Measurements from ENCODE around the gene FNBP1L.
A peak's percentile ranks its signal among the peaks of the same experiment; 100 is the strongest.

FNBP1L gene

DNA sequence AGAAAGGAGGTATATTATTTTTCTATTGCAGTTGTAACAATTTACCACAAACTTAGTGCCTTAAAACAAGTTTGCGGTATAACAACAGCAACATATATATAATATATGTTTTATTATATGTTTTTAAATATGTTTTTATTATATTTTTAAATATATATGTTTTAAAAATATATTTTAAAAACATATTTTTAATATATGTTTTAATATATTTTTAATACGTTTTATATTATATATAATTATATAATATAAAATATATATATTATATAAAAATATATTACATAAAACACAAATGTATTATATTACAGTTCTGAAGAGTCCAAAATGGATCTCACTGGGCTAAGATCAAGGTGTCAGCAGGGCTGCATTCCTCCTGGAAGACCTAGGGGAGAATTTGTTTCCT is 27.5 kb upstream of the FNBP1L start:
- no peak for DNase-seq
- Histone ChIP-seq H3K14ac (ENCODE audit: low read length) (no peak overlapping the region), H2AK5ac (ENCODE audit: low read length) (no peak overlapping the region), H3K27me3 (ENCODE audit: insufficient read depth, low read length) (no peaks in the 10 kb centered on the region), H4K8ac (ENCODE audit: low read depth, low read length) (no peak overlapping the region), H2BK12ac (ENCODE audit: low read length) (no peak overlapping the region), H2BK120ac (ENCODE audit: insufficient read depth, low read length, poor library complexity) (no peak overlapping the region), H2AFZ (ENCODE audit: insufficient read depth, low read length, poor library complexity) (no peak overlapping the region), H3K79me2 (ENCODE audit: control insufficient read depth, insufficient read depth, low read length, poor library complexity) (no peaks in the 10 kb centered on the region), H3K9me3 (ENCODE audit: insufficient read depth, low read depth, low read length) (peaks cover 1% of the 10 kb centered on the region), H3K9ac (ENCODE audit: low read length) (no peak overlapping the region), H3K36me3 (ENCODE audit: control insufficient read depth in 1 of 2, insufficient read depth in 2 of 2, low read length in 2 of 2) (no peaks in the 10 kb centered on the region), H3K27ac (ENCODE audit: low read depth, low read length) (no peak overlapping the region), H3K4me1 (ENCODE audit: control insufficient read depth in 1 of 2, insufficient read depth in 2 of 2, low read length in 2 of 2) (no peaks in the 10 kb centered on the region), H3K4ac (ENCODE audit: low read depth, low read length) (no peak overlapping the region), H3K79me1 (ENCODE audit: low read length) (no peaks in the 10 kb centered on the region), H3K18ac (ENCODE audit: low read length) (no peak overlapping the region), H3K4me3 (ENCODE audit: low read depth, low read length) (no peak overlapping the region), H3K23ac (ENCODE audit: low read length) (no peak overlapping the region), H3K4me2 (ENCODE audit: low read length) (no peak overlapping the region), H4K91ac (ENCODE audit: low read depth, low read length) (no peak overlapping the region), H2BK5ac (ENCODE audit: low read depth, low read length, poor library complexity) (no peak overlapping the region), H4K12ac (ENCODE audit: low read depth, low read length) (no peak overlapping the region)
- no CpG with 5 or more reads among the region's 2 CpGs for WGBS (ENCODE audit: extremely low coverage, insufficient coverage, insufficient read length)

- Histone ChIP-seq H3K27me3 (ENCODE audit: insufficient read depth, low read length) (no peaks in the 10 kb centered on the region), H3K4me2 (ENCODE audit: low read length) (no peak overlapping the region), H2AFZ (ENCODE audit: insufficient read depth, low read length, poor library complexity) (no peak overlapping the region), H3K4me1 (ENCODE audit: control insufficient read depth in 1 of 2, insufficient read depth in 2 of 2, low read length in 2 of 2) (no peaks in the 10 kb centered on the region), H2BK5ac (ENCODE audit: low read depth, low read length, poor library complexity) (no peak overlapping the region), H3K27ac (ENCODE audit: low read depth, low read length) (no peak overlapping the region), H3K18ac (ENCODE audit: low read length) (no peak overlapping the region), H3K79me2 (ENCODE audit: control insufficient read depth, insufficient read depth, low read length, poor library complexity) (no peaks in the 10 kb centered on the region), H3K9me3 (ENCODE audit: insufficient read depth, low read depth, low read length) (peaks cover 14% of the 10 kb centered on the region), H3K4ac (ENCODE audit: low read depth, low read length) (no peak overlapping the region), H4K8ac (ENCODE audit: low read depth, low read length) (no peak overlapping the region), H4K91ac (ENCODE audit: low read depth, low read length) (no peak overlapping the region), H2BK120ac (ENCODE audit: insufficient read depth, low read length, poor library complexity) (no peak overlapping the region), H2AK5ac (ENCODE audit: low read length) (no peak overlapping the region), H3K9ac (ENCODE audit: low read length) (no peak overlapping the region), H3K14ac (ENCODE audit: low read length) (no peak overlapping the region), H4K12ac (ENCODE audit: low read depth, low read length) (no peak overlapping the region), H3K23ac (ENCODE audit: low read length) (no peak overlapping the region), H3K4me3 (ENCODE audit: low read depth, low read length) (peak overlapping the region; percentile 35), H3K36me3 (ENCODE audit: control insufficient read depth in 1 of 2, insufficient read depth in 2 of 2, low read length in 2 of 2) (no peaks in the 10 kb centered on the region), H3K79me1 (ENCODE audit: low read length) (no peaks in the 10 kb centered on the region), H2BK12ac (ENCODE audit: low read length) (no peak overlapping the region)
- no peak for DNase-seq
- no CpG with 5 or more reads among the region's 2 CpGs for WGBS (ENCODE audit: extremely low coverage, insufficient coverage, insufficient read length)
Observed at GRCh38 chr1:93426181-93426580, 21.7 kb upstream of the FNBP1L start.

GRCh38 chr1:93427656-93428055 is 20.3 kb upstream of the FNBP1L start:
- H3K14ac ChIP-seq (ENCODE audit: low read length) = no peak overlapping the region
- no peak overlapping the region for H3K23ac ChIP-seq (ENCODE audit: low read length)
- peaks cover 14% of the 10 kb centered on the region for H3K9me3 ChIP-seq (ENCODE audit: insufficient read depth, low read depth, low read length)
- no peaks in the 10 kb centered on the region for H3K79me2 ChIP-seq (ENCODE audit: control insufficient read depth, insufficient read depth, low read length, poor library complexity)
- no peak overlapping the region for H3K9ac ChIP-seq (ENCODE audit: low read length)
- no peak overlapping the region for H2AFZ ChIP-seq (ENCODE audit: insufficient read depth, low read length, poor library complexity)
- H2AK5ac ChIP-seq (ENCODE audit: low read length) = no peak overlapping the region
- no peaks in the 10 kb centered on the region for H3K4me1 ChIP-seq (ENCODE audit: control insufficient read depth in 1 of 2, insufficient read depth in 2 of 2, low read length in 2 of 2)
- H2BK5ac ChIP-seq (ENCODE audit: low read depth, low read length, poor library complexity) = no peak overlapping the region
- H4K91ac ChIP-seq (ENCODE audit: low read depth, low read length) = no peak overlapping the region
- H4K12ac ChIP-seq (ENCODE audit: low read depth, low read length) = no peak overlapping the region
- no peak overlapping the region for H3K4me3 ChIP-seq (ENCODE audit: low read depth, low read length)
- H3K18ac ChIP-seq (ENCODE audit: low read length) = no peak overlapping the region
- DNase-seq = no peak
- H2BK12ac ChIP-seq (ENCODE audit: low read length) = no peak overlapping the region
- no peaks in the 10 kb centered on the region for H3K27me3 ChIP-seq (ENCODE audit: insufficient read depth, low read length)
- H4K8ac ChIP-seq (ENCODE audit: low read depth, low read length) = no peak overlapping the region
- WGBS (ENCODE audit: extremely low coverage, insufficient coverage, insufficient read length) = no CpG with 5 or more reads among the region's 3 CpGs
- H3K4ac ChIP-seq (ENCODE audit: low read depth, low read length) = no peak overlapping the region
- no peaks in the 10 kb centered on the region for H3K36me3 ChIP-seq (ENCODE audit: control insufficient read depth in 1 of 2, insufficient read depth in 2 of 2, low read length in 2 of 2)
- H3K79me1 ChIP-seq (ENCODE audit: low read length) = no peaks in the 10 kb centered on the region
- H2BK120ac ChIP-seq (ENCODE audit: insufficient read depth, low read length, poor library complexity) = no peak overlapping the region
- H3K27ac ChIP-seq (ENCODE audit: low read depth, low read length) = no peak overlapping the region
- no peak overlapping the region for H3K4me2 ChIP-seq (ENCODE audit: low read length)

DNA sequence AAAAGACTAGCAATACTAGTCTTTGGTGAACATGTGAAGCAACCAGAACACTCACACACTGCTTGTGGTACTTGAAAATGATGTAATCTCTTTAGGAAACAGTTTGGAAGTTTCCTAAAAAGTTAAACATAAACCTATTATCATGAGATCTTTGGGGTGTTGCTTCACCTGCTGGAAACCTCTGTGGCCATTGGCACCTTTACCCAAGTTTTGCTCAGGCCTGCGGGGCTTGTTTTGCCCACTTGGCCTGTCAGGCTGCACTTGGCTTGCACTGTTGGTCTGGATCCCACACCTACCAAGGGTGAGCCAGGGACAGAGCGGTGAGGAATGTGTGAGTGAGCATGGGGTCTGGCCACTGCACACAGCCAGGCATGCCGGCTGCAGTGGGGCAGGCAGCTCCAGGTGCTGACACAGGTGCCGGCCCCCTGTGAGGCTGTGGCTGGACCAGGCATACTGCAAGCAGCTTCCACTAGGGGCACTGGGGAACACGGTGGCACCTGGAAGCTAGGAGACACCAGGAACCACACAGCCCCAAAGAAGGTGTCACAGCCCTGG is 14.4 kb upstream of the FNBP1L start:
- Histone ChIP-seq H3K4me1 (ENCODE audit: control insufficient read depth in 1 of 2, insufficient read depth in 2 of 2, low read length in 2 of 2) (no peaks in the 10 kb centered on the region), H2BK5ac (ENCODE audit: low read depth, low read length, poor library complexity) (no peak overlapping the region), H2BK120ac (ENCODE audit: insufficient read depth, low read length, poor library complexity) (no peak overlapping the region), H2BK12ac (ENCODE audit: low read length) (no peak overlapping the region), H3K4me2 (ENCODE audit: low read length) (no peak overlapping the region), H4K91ac (ENCODE audit: low read depth, low read length) (no peak overlapping the region), H2AK5ac (ENCODE audit: low read length) (no peak overlapping the region), H4K12ac (ENCODE audit: low read depth, low read length) (no peak overlapping the region), H3K79me1 (ENCODE audit: low read length) (no peaks in the 10 kb centered on the region), H3K27me3 (ENCODE audit: insufficient read depth, low read length) (no peaks in the 10 kb centered on the region), H3K36me3 (ENCODE audit: control insufficient read depth in 1 of 2, insufficient read depth in 2 of 2, low read length in 2 of 2) (no peaks in the 10 kb centered on the region), H3K23ac (ENCODE audit: low read length) (no peak overlapping the region), H3K9me3 (ENCODE audit: insufficient read depth, low read depth, low read length) (peaks cover 16% of the 10 kb centered on the region), H3K18ac (ENCODE audit: low read length) (no peak overlapping the region), H3K4me3 (ENCODE audit: low read depth, low read length) (no peak overlapping the region), H3K4ac (ENCODE audit: low read depth, low read length) (no peak overlapping the region), H3K27ac (ENCODE audit: low read depth, low read length) (no peak overlapping the region), H3K79me2 (ENCODE audit: control insufficient read depth, insufficient read depth, low read length, poor library complexity) (no peaks in the 10 kb centered on the region), H3K14ac (ENCODE audit: low read length) (no peak overlapping the region), H4K8ac (ENCODE audit: low read depth, low read length) (no peak overlapping the region), H3K9ac (ENCODE audit: low read length) (no peak overlapping the region), H2AFZ (ENCODE audit: insufficient read depth, low read length, poor library complexity) (no peak overlapping the region)
- peak in 1 of 2 donors; percentile 5 for DNase-seq
- WGBS (ENCODE audit: extremely low coverage, insufficient coverage, insufficient read length) = no CpG with 5 or more reads among the region's 5 CpGs

All from trophoblast cell (in vitro differentiated cells and primary cell).